ENCODE data around the gene KANSL1L. TPM values are rescaled to one million over a fixed set of nuclear protein-coding genes. Genes with fewer than 3 reads are reported as not detected.

KANSL1L gene
- total RNA-seq, 1 donor from 2014 or later, result 11.5 TPM

- TF ChIP-seq, protein P1, sequence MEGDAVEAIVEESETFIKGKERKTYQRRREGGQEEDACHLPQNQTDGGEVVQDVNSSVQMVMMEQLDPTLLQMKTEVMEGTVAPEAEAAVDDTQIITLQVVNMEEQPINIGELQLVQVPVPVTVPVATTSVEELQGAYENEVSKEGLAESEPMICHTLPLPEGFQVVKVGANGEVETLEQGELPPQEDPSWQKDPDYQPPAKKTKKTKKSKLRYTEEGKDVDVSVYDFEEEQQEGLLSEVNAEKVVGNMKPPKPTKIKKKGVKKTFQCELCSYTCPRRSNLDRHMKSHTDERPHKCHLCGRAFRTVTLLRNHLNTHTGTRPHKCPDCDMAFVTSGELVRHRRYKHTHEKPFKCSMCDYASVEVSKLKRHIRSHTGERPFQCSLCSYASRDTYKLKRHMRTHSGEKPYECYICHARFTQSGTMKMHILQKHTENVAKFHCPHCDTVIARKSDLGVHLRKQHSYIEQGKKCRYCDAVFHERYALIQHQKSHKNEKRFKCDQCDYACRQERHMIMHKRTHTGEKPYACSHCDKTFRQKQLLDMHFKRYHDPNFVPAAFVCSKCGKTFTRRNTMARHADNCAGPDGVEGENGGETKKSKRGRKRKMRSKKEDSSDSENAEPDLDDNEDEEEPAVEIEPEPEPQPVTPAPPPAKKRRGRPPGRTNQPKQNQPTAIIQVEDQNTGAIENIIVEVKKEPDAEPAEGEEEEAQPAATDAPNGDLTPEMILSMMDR (IDR thresholded peaks at IDR 0.05; ENCODE audit: insufficient read depth, low read length, poor library complexity, severe bottlenecking), result no peak
- no peak for DNase-seq (ENCODE audit: low read depth)
Measured at GRCh38 chr2:209973328-209973727, 197.9 kb downstream of the KANSL1L start.

More at GRCh38 chr2:209973328-209973727, 197.9 kb downstream of the KANSL1L start:
- Histone ChIP-seq H3K27me3 (ENCODE audit: control insufficient read depth, insufficient read depth, low read length) (no peaks in the 10 kb centered on the region), H3K4me3 (ENCODE audit: low read depth, low read length) (no peak overlapping the region), H3K36me3 (ENCODE audit: control insufficient read depth, insufficient read depth, low read length) (no peaks in the 10 kb centered on the region)

Other genes with a start within 250 kb of the KANSL1L start
- gene RPE, start 168.8 kb downstream of the KANSL1L start, total RNA-seq, result 45.3 and 59.1 TPM in 2 replicates
- gene ACADL, start 54.0 kb upstream of the KANSL1L start, total RNA-seq, result 1.1 and 1.5 TPM in 2 replicates
- gene MYL1, start 143.8 kb upstream of the KANSL1L start, total RNA-seq, result not detected in 2 replicates

All from kidney epithelial cell (primary cell).